PC-3 (cell line): ENCODE data around the gene CDH16. TPM values are rescaled to one million over a fixed set of nuclear protein-coding genes. Genes with fewer than 3 reads are reported as not detected.

Experiments used
- ATAC-seq: fragments of 200-7000 bp; cut with Tn5 transposase; 2 replicates; pipeline ENCODE4 v1.9.1; 2020; ENCODE audit warnings: mild to moderate bottlenecking, moderate library complexity
- BruUV-seq: library from RNA; stranded (reverse); fragments of 400-500 nt; replicated peaks from 2 replicates; lab custom pipeline; 2021; lab: Mats Ljungman, UMichigan
- CTCF ChIA-PET: fragments of 300-600 bp; sonication (Branson Sonifier 250); formaldehyde crosslinking; loops from one replicate; lab custom pipeline; 2022; ENCODE audit warnings: antibody characterized with exemption; lab: Charles Lee
- POLR2A ChIA-PET: fragments of 300-600 bp; sonication (Branson Sonifier 250); formaldehyde crosslinking; loops from one replicate; lab custom pipeline; 2022; ENCODE audit warnings: antibody characterized with exemption; ENCODE audit not compliant: unreplicated experiment; lab: Charles Lee
- DNase-seq: peaks from one replicate; pipeline ENCODE4 v3.0.0-alpha.2; 2015
- H2AFZ ChIP-seq: fragments of 300-600 bp; sonication (generic); 2 replicates; pipeline ENCODE4 v1.6.0; 2016; ENCODE audit warnings: antibody characterized with exemption, low read length
- H3F3A ChIP-seq: fragments of 300-600 bp; sonication (generic); one replicate; pipeline ENCODE4 v1.6.0; 2017; ENCODE audit warnings: antibody characterized with exemption, low read length, control low read depth, mild to moderate bottlenecking; ENCODE audit not compliant: unreplicated experiment
- H3K27ac ChIP-seq: fragments of 300-600 bp; sonication (generic); 2 replicates; pipeline ENCODE4 v1.5.1; 2016; ENCODE audit warnings: mild to moderate bottlenecking, low read length
- H3K27me3 ChIP-seq: fragments of 300-600 bp; sonication (generic); 2 replicates; pipeline ENCODE4 v1.6.1; 2016; ENCODE audit warnings: low read length, mixed read lengths
- H3K36me3 ChIP-seq: fragments of 300-600 bp; sonication (generic); 2 replicates; pipeline ENCODE4 v1.6.1; 2016; ENCODE audit warnings: low read depth, mixed run types, low read length, mixed read lengths
- H3K4me1 ChIP-seq: fragments of 300-600 bp; sonication (generic); 2 replicates; pipeline ENCODE4 v1.5.1; 2016; ENCODE audit warnings: low read length; ENCODE audit not compliant: insufficient read depth
- H3K4me2 ChIP-seq: fragments of 300-600 bp; sonication (generic); 2 replicates; pipeline ENCODE4 v1.6.0; 2016; ENCODE audit warnings: low read length
- H3K4me3 ChIP-seq: fragments of 300-600 bp; sonication (generic); 2 replicates; pipeline ENCODE4 v1.5.1; 2016; ENCODE audit warnings: mild to moderate bottlenecking, low read length, mixed read lengths
- H3K79me2 ChIP-seq: fragments of 300-600 bp; sonication (generic); 2 replicates; pipeline ENCODE4 v1.6.1; 2017; ENCODE audit warnings: low read length, mixed read lengths
- H3K9ac ChIP-seq: fragments of 300-600 bp; sonication (generic); 2 replicates; pipeline ENCODE4 v1.6.0; 2016; ENCODE audit warnings: mild to moderate bottlenecking, low read length
- H3K9me2 ChIP-seq: fragments of 300-600 bp; sonication (generic); replicated peaks from 2 replicates; pipeline ENCODE4 v1.6.1; 2016; ENCODE audit warnings: mixed run types, low read length, mixed read lengths
- H3K9me3 ChIP-seq: fragments of 300-600 bp; sonication (generic); 2 replicates; pipeline ENCODE4 v1.6.1; 2016; ENCODE audit warnings: low read length, mixed read lengths
- H4K20me1 ChIP-seq: fragments of 300-600 bp; sonication (generic); 2 replicates; pipeline ENCODE4 v1.6.1; 2016; ENCODE audit warnings: low read length, mixed read lengths
- EZH2 ChIP-seq: fragments of 300-600 bp; sonication (generic); IDR thresholded peaks from one replicate; pipeline ENCODE4 v1.6.1; 2017; ENCODE audit warnings: antibody characterized with exemption, mild to moderate bottlenecking, low read length; ENCODE audit not compliant: unreplicated experiment
- EZH2phosphoT487 ChIP-seq: fragments of 300-600 bp; sonication (generic); IDR thresholded peaks from 2 replicates; pipeline ENCODE4 v1.6.1; 2018; ENCODE audit warnings: mild to moderate bottlenecking, antibody characterized with exemption, low read length, borderline replicate concordance
- intact Hi-C: fragments of 100-400 bp; cut with micrococcal nuclease; formaldehyde crosslinking; loops from 2 replicates; pipeline ENCODE4 v1.9.0; 2023
- total RNA-seq: library from RNA; depleted of rRNA; stranded (reverse); fragments of >200 nt; gene quantifications from 2 replicates; pipeline ENCODE4 v1.2.3, GENCODE V29; 2014
- TF ChIP-seq, protein P1 (sequence below): fragments of 300-600 bp; sonication (generic); conservative IDR thresholded peaks from 2 replicates; pipeline ENCODE4 v1.5.1; 2017; ENCODE audit warnings: antibody characterized with exemption, low read depth, mild to moderate bottlenecking, low read length

Gene CDH16
- total RNA-seq, 1 experiment from 2014 or later: not detected

DNA sequence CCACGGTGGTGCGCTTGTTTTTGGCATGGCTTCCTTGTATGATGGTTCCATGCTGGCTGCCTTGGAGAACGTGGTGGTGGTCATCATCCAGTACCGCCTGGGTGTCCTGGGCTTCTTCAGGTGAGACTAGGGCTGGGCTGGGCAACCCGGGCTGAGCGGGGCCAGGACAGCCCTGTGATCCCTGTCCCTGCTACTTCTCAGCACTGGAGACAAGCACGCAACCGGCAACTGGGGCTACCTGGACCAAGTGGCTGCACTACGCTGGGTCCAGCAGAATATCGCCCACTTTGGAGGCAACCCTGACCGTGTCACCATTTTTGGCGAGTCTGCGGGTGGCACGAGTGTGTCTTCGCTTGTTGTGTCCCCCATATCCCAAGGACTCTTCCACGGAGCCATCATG is 21.6 kb upstream of the CDH16 start:
- H3K9me2 ChIP-seq: no peaks in the 10 kb centered on the region
- no peak for ATAC-seq
- ChIA-PET CTCF (interaction anchor here (0.6 kb wide), 1 partner anchor 213 kb away, joined by 3 read pairs; no protein-coding TSS in a partner anchor), POLR2A (no interaction called here)
- no peaks in the 10 kb centered on the region for H3K36me3 ChIP-seq
- no peak overlapping the region for H3K9ac ChIP-seq
- no peaks in the 10 kb centered on the region for H4K20me1 ChIP-seq
- H3K4me3 ChIP-seq: no peak overlapping the region
- TF ChIP-seq EZH2: no peak
- TF ChIP-seq EZH2phosphoT487: no peak
- TF ChIP-seq, protein P1, sequence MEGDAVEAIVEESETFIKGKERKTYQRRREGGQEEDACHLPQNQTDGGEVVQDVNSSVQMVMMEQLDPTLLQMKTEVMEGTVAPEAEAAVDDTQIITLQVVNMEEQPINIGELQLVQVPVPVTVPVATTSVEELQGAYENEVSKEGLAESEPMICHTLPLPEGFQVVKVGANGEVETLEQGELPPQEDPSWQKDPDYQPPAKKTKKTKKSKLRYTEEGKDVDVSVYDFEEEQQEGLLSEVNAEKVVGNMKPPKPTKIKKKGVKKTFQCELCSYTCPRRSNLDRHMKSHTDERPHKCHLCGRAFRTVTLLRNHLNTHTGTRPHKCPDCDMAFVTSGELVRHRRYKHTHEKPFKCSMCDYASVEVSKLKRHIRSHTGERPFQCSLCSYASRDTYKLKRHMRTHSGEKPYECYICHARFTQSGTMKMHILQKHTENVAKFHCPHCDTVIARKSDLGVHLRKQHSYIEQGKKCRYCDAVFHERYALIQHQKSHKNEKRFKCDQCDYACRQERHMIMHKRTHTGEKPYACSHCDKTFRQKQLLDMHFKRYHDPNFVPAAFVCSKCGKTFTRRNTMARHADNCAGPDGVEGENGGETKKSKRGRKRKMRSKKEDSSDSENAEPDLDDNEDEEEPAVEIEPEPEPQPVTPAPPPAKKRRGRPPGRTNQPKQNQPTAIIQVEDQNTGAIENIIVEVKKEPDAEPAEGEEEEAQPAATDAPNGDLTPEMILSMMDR: no peak
- H3K27me3 ChIP-seq: no peaks in the 10 kb centered on the region
- intact Hi-C loops: no loop called here
- H2AFZ ChIP-seq: no peak overlapping the region
- no peaks in the 10 kb centered on the region for H3F3A ChIP-seq
- H3K4me1 ChIP-seq: 0 out of 2 replicates have a peak, but pooled peaks cover 4% of the 10 kb centered on the region
- no TSS peak for BruUV-seq
- peaks cover 15% of the 10 kb centered on the region for H3K79me2 ChIP-seq
- H3K4me2 ChIP-seq: no peak overlapping the region
- H3K9me3 ChIP-seq: no peaks in the 10 kb centered on the region
- H3K27ac ChIP-seq: no peak overlapping the region
- no peak for DNase-seq

DNA sequence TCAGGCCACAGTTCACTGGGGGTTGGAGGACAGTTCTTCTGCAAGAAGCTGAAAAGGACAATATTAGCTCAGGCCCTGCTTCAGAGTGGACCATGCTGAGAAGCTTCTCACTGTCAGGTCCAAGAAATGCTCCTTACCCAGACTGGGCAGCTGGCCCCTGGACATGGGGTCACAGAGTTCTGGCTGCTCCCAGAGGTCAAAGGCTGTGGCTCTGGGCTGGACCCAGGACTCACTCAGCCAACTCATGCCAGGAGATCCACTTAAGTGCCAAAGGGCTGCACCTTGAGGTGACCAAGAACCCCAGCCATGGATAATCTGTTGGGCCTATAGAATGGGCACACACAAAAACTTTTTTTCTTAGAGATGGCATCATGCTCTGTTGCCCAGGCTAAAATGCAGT is 20.7 kb upstream of the CDH16 start:
- intact Hi-C loops: no loop called here
- CTCF ChIA-PET: no interaction called here
- BruUV-seq: no TSS peak

More for the DNA sequence above, 20.7 kb upstream of the CDH16 start:
- TF ChIP-seq EZH2phosphoT487 (no peak), EZH2 (no peak)
- TF ChIP-seq, protein P1: no peak
- H3K27ac ChIP-seq: no peak overlapping the region
- DNase-seq (no peak), ATAC-seq (no peak)
- H3K9ac ChIP-seq: no peak overlapping the region
- H3K27me3 ChIP-seq: no peaks in the 10 kb centered on the region
- no peaks in the 10 kb centered on the region for H3K36me3 ChIP-seq
- no peak overlapping the region for H3K4me2 ChIP-seq
- no peaks in the 10 kb centered on the region for H3F3A ChIP-seq
- POLR2A ChIA-PET: no interaction called here
- no peaks in the 10 kb centered on the region for H3K9me3 ChIP-seq
- H2AFZ ChIP-seq: no peak overlapping the region
- H3K4me1 ChIP-seq: 0 out of 2 replicates have a peak, but pooled peaks cover 4% of the 10 kb centered on the region
- H3K79me2 ChIP-seq: peaks cover 24% of the 10 kb centered on the region
- H3K4me3 ChIP-seq: no peak overlapping the region
- H4K20me1 ChIP-seq: no peaks in the 10 kb centered on the region
- no peaks in the 10 kb centered on the region for H3K9me2 ChIP-seq
